22Rv1 (cell line): Measurements from ENCODE around the gene LCMT1.

Experiments used
- CTCF ChIP-seq: fragments of 450-650 bp; IDR thresholded peaks from 2 replicates; pipeline ENCODE4 v1.5.1; 2017; ENCODE audit warnings: mild to moderate bottlenecking
- ZFX ChIP-seq: fragments of 450-650 bp; IDR thresholded peaks from 2 replicates; pipeline ENCODE4 v1.6.1; 2017; ENCODE audit warnings: antibody characterized with exemption, borderline replicate concordance

- TF ChIP-seq CTCF: no peak
- no peak for TF ChIP-seq ZFX
These were observed 13.0 kb downstream of the LCMT1 start for GRCh38 chr16:25124503-25124902.
